ENCODE results near the gene MUSK.

GRCh38 chr9:110763568-110763967 is 95.0 kb downstream of the MUSK start:
- TF ChIP-seq CTCF (conservative IDR thresholded peaks at IDR 0.05; ENCODE audit: low read depth, low read length) (no peak), NFE2L2 (IDR thresholded peaks at IDR 0.05; ENCODE audit: low read depth, low read length) (no peak), FOS (IDR thresholded peaks at IDR 0.05; ENCODE audit: low read depth, low read length) (no peak), RAD21 (IDR thresholded peaks at IDR 0.05; ENCODE audit: low read length) (no peak), POLR2A (IDR thresholded peaks at IDR 0.05; ENCODE audit: low read depth, low read length) (no peak), USF2 (IDR thresholded peaks at IDR 0.05; ENCODE audit: low read depth, low read length) (no peak), RFX5 (IDR thresholded peaks at IDR 0.05; ENCODE audit: low read depth, low read length) (no peak), MAFK (IDR thresholded peaks at IDR 0.05; ENCODE audit: low read depth, low read length) (no peak), RCOR1 (IDR thresholded peaks at IDR 0.05; ENCODE audit: insufficient replicate concordance, low read length) (no peak)

All from IMR-90 (cell line).